ENCODE data around the gene SEMA4A.
"Not testable (repeated sequence)": the region's sequence is repeated elsewhere in the genome, so short reads cannot be mapped to it uniquely, and the experiment has no call there.

SEMA4A gene

GRCh38 chr1:156155756-156156510, 2.5 kb downstream of the SEMA4A start:
- no peak for DNase-seq

- no peak for DNase-seq
Observed at GRCh38 chr1:156157506-156157905, 4.1 kb downstream of the SEMA4A start.

- DNase-seq: no peak
Observed at GRCh38 chr1:156157966-156158365, 4.6 kb downstream of the SEMA4A start.

GRCh38 chr1:156160000-156160742, 6.8 kb downstream of the SEMA4A start:
- DNase-seq: peak in 1 of 56 donors; percentile 24

GRCh38 chr1:156160743-156161171, 7.4 kb downstream of the SEMA4A start:
- DNase-seq: peak in 46 of 56 donors; percentile 14 to 87 (median 61)

- no peak for DNase-seq
Observed at GRCh38 chr1:156162430-156163037, 9.1 kb downstream of the SEMA4A start.

GRCh38 chr1:156163712-156164111, 10.3 kb downstream of the SEMA4A start:
- no peak for DNase-seq

GRCh38 chr1:156164125-156164831, 10.9 kb downstream of the SEMA4A start:
- no peak for DNase-seq

- DNase-seq: no peak
Observed at GRCh38 chr1:156165083-156165482, 11.7 kb downstream of the SEMA4A start.

GRCh38 chr1:156167536-156167935, 14.2 kb downstream of the SEMA4A start:
- DNase-seq: no peak

- peak in 2 of 56 donors; percentile 23 to 28 for DNase-seq
Observed at GRCh38 chr1:156172696-156173470, 19.5 kb downstream of the SEMA4A start.

- no peak for DNase-seq
Observed at GRCh38 chr1:156176610-156177210, 23.3 kb downstream of the SEMA4A start.

- DNase-seq: no peak
Observed at GRCh38 chr1:156177919-156178654, 24.7 kb downstream of the SEMA4A start.

- DNase-seq: no peak
Observed at GRCh38 chr1:156180471-156180870, 27.1 kb downstream of the SEMA4A start.

- not testable (repeated sequence) for DNase-seq
Observed at GRCh38 chr1:156181391-156181924, 28.1 kb downstream of the SEMA4A start.

GRCh38 chr1:156182010-156182779, 28.8 kb downstream of the SEMA4A start:
- not testable (repeated sequence) for DNase-seq

GRCh38 chr1:156186347-156187177, 33.2 kb downstream of the SEMA4A start:
- not testable (repeated sequence) for DNase-seq
